KMS-11 (cell line): ENCODE measurements around the gene USP27X.

ENCODE experiments used
- H2AFZ ChIP-seq: fragments of 200-600 bp; sonication (generic); 2 replicates; pipeline ENCODE4 v1.6.1; 2016; ENCODE audit warnings: antibody characterized with exemption, mixed run types, low read depth
- H3K27ac ChIP-seq: fragments of 200-600 bp; sonication (generic); 2 replicates; pipeline ENCODE4 v1.6.1; 2016; ENCODE audit warnings: mild to moderate bottlenecking, mixed run types
- H3K27me3 ChIP-seq: fragments of 200-600 bp; sonication (generic); 2 replicates; pipeline ENCODE4 v1.6.1; 2017; ENCODE audit warnings: mild to moderate bottlenecking, low read depth, mixed run types, moderate library complexity; ENCODE audit not compliant: insufficient read depth
- H3K36me3 ChIP-seq: fragments of 200-600 bp; sonication (generic); 2 replicates; pipeline ENCODE4 v1.6.1; 2017; ENCODE audit warnings: mild to moderate bottlenecking, mixed run types; ENCODE audit not compliant: insufficient read depth
- H3K4me1 ChIP-seq: fragments of 200-600 bp; sonication (generic); 2 replicates; pipeline ENCODE4 v1.6.1; 2016; ENCODE audit warnings: mild to moderate bottlenecking, low read depth, mixed run types; ENCODE audit not compliant: poor library complexity, severe bottlenecking
- H3K4me2 ChIP-seq: fragments of 200-600 bp; sonication (generic); 2 replicates; pipeline ENCODE4 v1.7.0; 2016; ENCODE audit warnings: mild to moderate bottlenecking, mixed run types
- H3K4me3 ChIP-seq: fragments of 200-600 bp; sonication (generic); IDR thresholded peaks from 2 replicates; pipeline ENCODE4 v1.6.1; 2017; ENCODE audit warnings: low read depth, low read length, mixed read lengths; ENCODE audit not compliant: insufficient read depth
- H3K79me2 ChIP-seq: fragments of 200-600 bp; sonication (generic); 2 replicates; pipeline ENCODE4 v1.6.1; 2016; ENCODE audit warnings: low read depth, mixed run types; ENCODE audit not compliant: insufficient read depth
- H3K9ac ChIP-seq: fragments of 200-600 bp; sonication (generic); 2 replicates; pipeline ENCODE4 v1.6.1; 2016; ENCODE audit warnings: mild to moderate bottlenecking, mixed run types
- H4K20me1 ChIP-seq: fragments of 200-600 bp; sonication (generic); 2 replicates; pipeline ENCODE4 v1.6.1; 2016; ENCODE audit warnings: mild to moderate bottlenecking, mixed run types; ENCODE audit not compliant: insufficient read depth
- CTCF ChIP-seq: fragments of 200-600 bp; sonication (generic); conservative IDR thresholded peaks from 2 replicates; pipeline ENCODE4 v1.6.1; 2017; ENCODE audit warnings: low read depth, mild to moderate bottlenecking, antibody characterized with exemption, low read length, moderate library complexity, mixed read lengths

Gene USP27X

GRCh38 chrX:49884290-49884862 lies 5.1 kb downstream of the USP27X start:
- peak; percentile 87 for TF ChIP-seq CTCF
- no peaks in the 10 kb centered on the region for H3K4me1 ChIP-seq
- H4K20me1 ChIP-seq, result no peaks in the 10 kb centered on the region

GRCh38 chrX:49892542-49892941 lies 13.3 kb downstream of the USP27X start:
- Histone ChIP-seq H4K20me1 (no peaks in the 10 kb centered on the region), H3K27me3 (no peaks in the 10 kb centered on the region), H3K4me3 (no peak overlapping the region), H3K36me3 (no peaks in the 10 kb centered on the region), H3K79me2 (no peaks in the 10 kb centered on the region), H3K4me2 (no peak overlapping the region), H3K27ac (no peak overlapping the region), H2AFZ (no peak overlapping the region), H3K4me1 (no peaks in the 10 kb centered on the region), H3K9ac (no peak overlapping the region)
- no peak for TF ChIP-seq CTCF

More at GRCh38 chrX:49884290-49884862, 5.1 kb downstream of the USP27X start:
- no peak overlapping the region for H2AFZ ChIP-seq
- no peaks in the 10 kb centered on the region for H3K27me3 ChIP-seq
- no peak overlapping the region for H3K27ac ChIP-seq
- H3K4me3 ChIP-seq, result no peak overlapping the region
- no peak overlapping the region for H3K4me2 ChIP-seq
- no peaks in the 10 kb centered on the region for H3K36me3 ChIP-seq
- H3K9ac ChIP-seq, result no peak overlapping the region
- H3K79me2 ChIP-seq, result no peaks in the 10 kb centered on the region

- H3K27me3 ChIP-seq, result no peaks in the 10 kb centered on the region
- H3K79me2 ChIP-seq, result no peaks in the 10 kb centered on the region
- H3K36me3 ChIP-seq, result no peaks in the 10 kb centered on the region
- H3K4me1 ChIP-seq, result no peaks in the 10 kb centered on the region
- no peaks in the 10 kb centered on the region for H4K20me1 ChIP-seq
- H2AFZ ChIP-seq, result no peak overlapping the region
- H3K4me2 ChIP-seq, result no peak overlapping the region
- H3K27ac ChIP-seq, result no peak overlapping the region
- no peak for TF ChIP-seq CTCF
- H3K9ac ChIP-seq, result no peak overlapping the region
- H3K4me3 ChIP-seq, result no peak overlapping the region
These were observed 17.7 kb downstream of the USP27X start for GRCh38 chrX:49896951-49897350.

- no peak overlapping the region for H3K4me3 ChIP-seq
- H3K4me1 ChIP-seq, result no peaks in the 10 kb centered on the region
- no peak for TF ChIP-seq CTCF
- H3K79me2 ChIP-seq, result no peaks in the 10 kb centered on the region
- no peaks in the 10 kb centered on the region for H4K20me1 ChIP-seq
- H3K9ac ChIP-seq, result no peak overlapping the region
- no peaks in the 10 kb centered on the region for H3K36me3 ChIP-seq
- H2AFZ ChIP-seq, result no peak overlapping the region
- no peak overlapping the region for H3K27ac ChIP-seq
- no peak overlapping the region for H3K4me2 ChIP-seq
- H3K27me3 ChIP-seq, result no peaks in the 10 kb centered on the region
These were observed 21.8 kb downstream of the USP27X start for GRCh38 chrX:49901048-49901447.
